Dermis lymphatic vessel endothelial cell (primary cell): ENCODE results near the gene DLD. TPM values are rescaled to one million over a fixed set of nuclear protein-coding genes. Genes with fewer than 3 reads are reported as not detected.

Experiments used
- total RNA-seq: library from RNA; depleted of rRNA; stranded (reverse); fragments of >200 nt; gene quantifications from 2 replicates; pipeline ENCODE4 v1.2.1, GENCODE V29; 2014

Gene DLD
- 48.0 and 56.1 TPM in 2 replicates for total RNA-seq

GRCh38 chr7:107890962-107891635, at the start of gene DLD:
DLD (plus strand) TSS chr7:107891183; CDS start chr7:107891251, 68 bp downstream.

Other genes starting within 250 kb of the DLD start
- gene SLC26A4, start 230.4 kb upstream of the DLD start, total RNA-seq: 3.4 and 4.9 TPM in 2 replicates
- 10.2 and 17.5 TPM in 2 replicates for gene CBLL1, start 147.0 kb upstream of the DLD start, total RNA-seq
- gene SLC26A3, start 88.0 kb upstream of the DLD start, total RNA-seq: not detected in 2 replicates
- 445 and 485 TPM in 2 replicates for gene LAMB1, start 112.0 kb downstream of the DLD start, total RNA-seq
- gene LAMB4, start 239.2 kb downstream of the DLD start, total RNA-seq: 0.11 and 0.43 TPM in 2 replicates